ENCODE results near the gene PTPN14.

DNA sequence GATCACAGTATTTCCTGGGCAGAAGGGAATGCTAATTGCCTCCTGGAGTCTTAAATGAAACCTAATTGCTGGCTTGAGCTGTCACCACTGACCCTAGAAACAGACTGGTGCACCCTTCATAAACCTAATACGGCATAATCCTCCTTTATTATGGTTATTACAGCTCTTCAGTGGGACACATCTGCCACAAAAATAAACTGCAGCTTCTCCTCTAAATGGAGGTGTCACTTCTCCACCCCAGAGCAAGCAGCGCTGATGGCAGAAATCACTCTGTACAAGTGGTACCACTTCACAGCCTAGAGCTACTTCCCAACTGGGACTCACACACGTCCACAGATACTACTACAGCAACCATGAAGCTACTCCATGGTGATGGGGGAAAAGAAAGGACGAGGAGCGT is 11.1 kb downstream of the PTPN14 start:
- TF ChIP-seq POLR2A (IDR thresholded peaks at IDR 0.05; ENCODE audit: extremely low read depth, insufficient read length) (no peak), MYC (IDR thresholded peaks at IDR 0.05; ENCODE audit: low read depth, low read length) (no peak)
- TF ChIP-seq, protein P1, sequence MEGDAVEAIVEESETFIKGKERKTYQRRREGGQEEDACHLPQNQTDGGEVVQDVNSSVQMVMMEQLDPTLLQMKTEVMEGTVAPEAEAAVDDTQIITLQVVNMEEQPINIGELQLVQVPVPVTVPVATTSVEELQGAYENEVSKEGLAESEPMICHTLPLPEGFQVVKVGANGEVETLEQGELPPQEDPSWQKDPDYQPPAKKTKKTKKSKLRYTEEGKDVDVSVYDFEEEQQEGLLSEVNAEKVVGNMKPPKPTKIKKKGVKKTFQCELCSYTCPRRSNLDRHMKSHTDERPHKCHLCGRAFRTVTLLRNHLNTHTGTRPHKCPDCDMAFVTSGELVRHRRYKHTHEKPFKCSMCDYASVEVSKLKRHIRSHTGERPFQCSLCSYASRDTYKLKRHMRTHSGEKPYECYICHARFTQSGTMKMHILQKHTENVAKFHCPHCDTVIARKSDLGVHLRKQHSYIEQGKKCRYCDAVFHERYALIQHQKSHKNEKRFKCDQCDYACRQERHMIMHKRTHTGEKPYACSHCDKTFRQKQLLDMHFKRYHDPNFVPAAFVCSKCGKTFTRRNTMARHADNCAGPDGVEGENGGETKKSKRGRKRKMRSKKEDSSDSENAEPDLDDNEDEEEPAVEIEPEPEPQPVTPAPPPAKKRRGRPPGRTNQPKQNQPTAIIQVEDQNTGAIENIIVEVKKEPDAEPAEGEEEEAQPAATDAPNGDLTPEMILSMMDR (IDR thresholded peaks at IDR 0.05; ENCODE audit: low read depth, low read length) = no peak
- TF ChIP-seq, protein P2, sequence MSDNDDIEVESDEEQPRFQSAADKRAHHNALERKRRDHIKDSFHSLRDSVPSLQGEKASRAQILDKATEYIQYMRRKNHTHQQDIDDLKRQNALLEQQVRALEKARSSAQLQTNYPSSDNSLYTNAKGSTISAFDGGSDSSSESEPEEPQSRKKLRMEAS (IDR thresholded peaks at IDR 0.05; ENCODE audit: low read depth, low read length) = no peak

Data from NB4 (cell line).